LNCAP (cell line): Measurements from ENCODE around the gene IGFBP2.

ENCODE experiments used
- CTCF ChIP-seq: fragments of 450-650 bp; IDR thresholded peaks from 2 replicates; pipeline ENCODE4 v1.5.1; 2017; ENCODE audit warnings: mild to moderate bottlenecking

Gene IGFBP2, protein sequence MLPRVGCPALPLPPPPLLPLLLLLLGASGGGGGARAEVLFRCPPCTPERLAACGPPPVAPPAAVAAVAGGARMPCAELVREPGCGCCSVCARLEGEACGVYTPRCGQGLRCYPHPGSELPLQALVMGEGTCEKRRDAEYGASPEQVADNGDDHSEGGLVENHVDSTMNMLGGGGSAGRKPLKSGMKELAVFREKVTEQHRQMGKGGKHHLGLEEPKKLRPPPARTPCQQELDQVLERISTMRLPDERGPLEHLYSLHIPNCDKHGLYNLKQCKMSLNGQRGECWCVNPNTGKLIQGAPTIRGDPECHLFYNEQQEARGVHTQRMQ

GRCh38 chr2:216632952-216633615, at the start of gene IGFBP2:
TSS of gene IGFBP2 (plus strand) at chr2:216633420. CDS start at chr2:216633524, 104 bp downstream.
- TF ChIP-seq CTCF = no peak

DNA sequence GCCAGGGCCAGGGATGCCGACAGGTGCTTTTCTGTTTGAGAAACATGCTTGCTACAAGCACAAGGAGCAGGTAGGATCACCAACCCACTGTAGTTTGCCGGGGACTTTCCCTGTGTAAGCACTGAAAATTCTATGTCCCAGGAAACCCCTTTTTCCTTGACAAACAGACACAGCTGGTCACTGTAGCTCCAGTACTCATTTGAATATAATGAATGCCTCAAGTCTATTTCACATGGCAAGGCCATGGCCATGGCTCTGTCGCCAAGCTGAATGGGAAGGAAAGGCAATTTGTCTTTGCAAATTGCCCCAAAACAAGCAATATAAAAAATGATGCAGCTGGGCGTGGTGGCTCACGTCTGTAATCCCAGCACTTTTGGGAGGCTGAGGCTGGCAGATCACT, 49.6 kb upstream of the IGFBP2 start:
- TF ChIP-seq CTCF = no peak

GRCh38 chr2:216584112-216584511, 49.1 kb upstream of the IGFBP2 start:
- no peak for TF ChIP-seq CTCF

- TF ChIP-seq CTCF = no peak
Observed at GRCh38 chr2:216585441-216585840, 47.8 kb upstream of the IGFBP2 start.

DNA sequence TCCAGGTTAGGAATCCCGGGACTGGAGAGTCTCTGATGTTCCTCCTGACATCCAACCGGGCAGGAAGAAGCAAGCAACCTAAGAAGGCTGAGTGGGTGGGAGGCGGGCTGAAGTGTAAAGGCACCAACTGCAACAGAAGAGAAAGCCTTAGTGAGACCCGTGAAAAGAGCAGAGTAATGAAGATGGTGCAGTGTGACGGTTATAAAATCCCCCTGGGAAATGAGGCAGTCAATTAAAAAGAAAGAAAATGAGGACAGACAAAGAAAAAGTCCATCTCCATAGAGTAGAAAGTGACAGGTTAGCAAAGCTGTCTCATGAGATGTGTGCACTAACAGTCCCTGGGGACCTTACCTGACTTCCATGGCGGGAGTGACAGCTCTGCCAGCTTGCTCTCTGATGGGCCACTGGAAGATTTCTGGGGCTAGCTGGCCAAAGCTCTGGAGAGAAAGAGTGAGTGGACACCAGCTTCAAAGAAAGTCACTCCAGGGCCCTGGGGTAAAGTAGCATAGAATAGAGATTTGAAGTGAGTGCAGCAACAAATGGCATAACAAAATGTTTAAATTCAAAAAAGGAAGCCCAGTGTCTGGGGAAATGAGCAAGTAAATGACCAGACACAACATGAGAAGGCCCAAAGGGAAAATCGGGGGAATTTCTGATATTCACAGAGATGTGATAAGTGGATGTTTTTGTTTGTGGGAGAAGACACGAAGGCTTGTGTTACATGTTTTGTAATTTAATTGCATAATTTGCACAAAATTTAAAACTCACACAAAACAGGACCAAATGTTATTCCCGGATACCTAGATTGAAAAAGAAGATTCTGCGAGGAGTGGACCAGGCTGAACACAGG, 44.1 kb upstream of the IGFBP2 start:
- TF ChIP-seq CTCF = no peak

DNA sequence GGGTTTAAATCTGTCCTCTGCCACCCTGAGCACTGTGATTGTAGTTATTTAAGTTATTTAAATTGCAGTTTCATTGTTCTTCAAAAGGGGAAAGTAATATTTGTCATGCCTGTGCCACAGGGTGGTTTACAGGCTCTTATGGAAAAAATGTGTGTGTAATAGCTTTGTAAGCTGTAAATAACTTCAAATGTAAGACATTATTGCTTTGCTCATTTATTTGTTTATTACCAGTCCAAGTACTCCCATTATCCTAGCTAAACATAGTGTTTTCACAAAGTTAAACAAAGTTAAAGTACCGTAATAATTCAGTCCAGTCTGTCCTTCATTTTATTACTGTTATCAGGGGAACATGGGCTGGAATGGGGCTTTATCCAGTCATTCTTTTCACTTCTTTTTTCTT, 43.4 kb upstream of the IGFBP2 start:
- no peak for TF ChIP-seq CTCF

GRCh38 chr2:216590780-216591179, 42.4 kb upstream of the IGFBP2 start:
- TF ChIP-seq CTCF = no peak
